ENCODE data around the gene CDC14A. TPM values are rescaled to one million over a fixed set of nuclear protein-coding genes. Genes with fewer than 3 reads are reported as not detected.

CDC14A gene
- total and polyA plus RNA-seq, 2 donors (not counting 3 experiments of a cell fraction or from before 2014, with no cell fraction given) = 3.4 to 13.9 TPM

DNA sequence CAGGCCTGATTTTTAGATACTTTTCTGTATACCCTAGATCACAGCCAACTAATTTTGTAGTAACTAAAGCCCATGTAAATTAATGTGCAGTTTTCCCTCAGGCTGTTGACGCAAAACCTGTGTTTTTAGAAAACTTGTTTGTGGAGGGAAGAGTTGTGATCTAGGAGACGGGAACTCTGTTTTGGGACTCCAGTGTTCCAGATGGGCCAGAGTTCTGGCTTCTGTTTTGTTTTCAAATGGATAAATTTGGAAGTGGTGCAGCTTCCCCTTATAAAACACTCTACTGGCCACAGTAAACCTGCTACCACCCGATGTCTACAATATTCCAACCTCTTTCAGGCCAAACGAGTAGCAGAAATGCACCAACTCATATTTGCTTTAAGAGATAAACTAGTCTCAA, 172.0 kb downstream of the CDC14A start:
- Histone ChIP-seq H3K27ac (ENCODE audit: insufficient read depth, low read depth, low read length) (no peak overlapping the region), H3K4me2 (ENCODE audit: insufficient read depth, low read length) (no peak overlapping the region), H3K9me3 (replicated peaks; ENCODE audit: control insufficient read depth, insufficient read depth, low read length) (no peaks in the 10 kb centered on the region), H2AFZ (ENCODE audit: low read depth, low read length) (no peak overlapping the region), H3K36me3 (ENCODE audit: control insufficient read depth in 2 of 2, extremely low read depth in 1 of 2, insufficient read depth in 2 of 2, low read length in 2 of 2) (no peaks in the 10 kb centered on the region), H3K9me1 (replicated peaks; ENCODE audit: control insufficient read depth, extremely low read depth, insufficient read depth, low read length) (no peaks in the 10 kb centered on the region), H3K4me1 (ENCODE audit: control insufficient read depth, extremely low read depth, insufficient read depth, low read length) (no peaks in the 10 kb centered on the region), H3K9ac (replicated peaks; ENCODE audit: extremely low read depth, insufficient read depth, low read length) (no peak overlapping the region), H3K27me3 (ENCODE audit: control insufficient read depth in 2 of 2, insufficient read depth in 2 of 2, low read length in 2 of 2) (no peaks in the 10 kb centered on the region), H3K4me3 (replicated peaks in 1 of 3; ENCODE audit: insufficient read depth in 1 of 3, low read depth in 1 of 3, low read length in 3 of 3) (no peak overlapping the region), H4K20me1 (replicated peaks; ENCODE audit: control insufficient read depth, extremely low read depth, insufficient read depth, low read length) (no peaks in the 10 kb centered on the region), H3K79me2 (ENCODE audit: control insufficient read depth, insufficient read depth, low read length) (no peaks in the 10 kb centered on the region)
- DNase-seq (ENCODE audit: low read depth, low spot score) (no peak), FAIRE-seq (no peak)
- CTCF ChIA-PET = no interaction called here
- POLR2A ChIA-PET = no interaction called here
- no TSS peak for BruUV-seq (replicated peaks)
- dilution Hi-C loops (cut with MboI; ENCODE audit: extremely low pct_ligation_motif_present, low sequenced_read_pairs) (no loop called here), intact Hi-C loops (cut with micrococcal nuclease) (no loop called here)
- TF ChIP-seq JUN (IDR thresholded peaks at IDR 0.05; ENCODE audit: borderline replicate concordance, insufficient read depth, insufficient read length, low read depth) = no peak
- TF ChIP-seq MYC (IDR thresholded peaks at IDR 0.05; ENCODE audit: low read depth, low read length) = no peak
- TF ChIP-seq, protein P1, sequence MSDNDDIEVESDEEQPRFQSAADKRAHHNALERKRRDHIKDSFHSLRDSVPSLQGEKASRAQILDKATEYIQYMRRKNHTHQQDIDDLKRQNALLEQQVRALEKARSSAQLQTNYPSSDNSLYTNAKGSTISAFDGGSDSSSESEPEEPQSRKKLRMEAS (IDR thresholded peaks at IDR 0.05; ENCODE audit: insufficient read depth, insufficient read length) = no peak
- no peak for TF ChIP-seq EZH2 (IDR thresholded peaks at IDR 0.05; ENCODE audit: borderline replicate concordance, low read depth, low read length, severe bottlenecking)
- no peak for TF ChIP-seq FOS (IDR thresholded peaks at IDR 0.05; ENCODE audit: borderline replicate concordance, insufficient read depth, low read length)
- no peak for TF ChIP-seq GATA2 (IDR thresholded peaks at IDR 0.05; ENCODE audit: insufficient read depth, insufficient read length, low read depth, low read length)
- no peak for TF ChIP-seq POLR2AphosphoS5 (IDR thresholded peaks at IDR 0.05; ENCODE audit: insufficient read depth, low read depth, low read length)

GRCh38 chr1:100526894-100527293, 174.6 kb downstream of the CDC14A start:
- CTCF ChIA-PET = interaction anchor here (1.5 to 3.0 kb wide), 2 partner anchors 12 to 64 kb away, joined by 3 to 10 read pairs; partner anchors contain the start of gene GPR88
- no peak for TF ChIP-seq POLR2A (IDR thresholded peaks at IDR 0.05; ENCODE audit: low read depth, low read length)
- no peak for TF ChIP-seq POLR2AphosphoS5 (IDR thresholded peaks at IDR 0.05; ENCODE audit: insufficient read depth, low read depth, low read length)
- TF ChIP-seq, protein P1 (IDR thresholded peaks at IDR 0.05; ENCODE audit: insufficient read depth, insufficient read length) = no peak
- TF ChIP-seq JUN (IDR thresholded peaks at IDR 0.05; ENCODE audit: borderline replicate concordance, insufficient read depth, insufficient read length, low read depth) = no peak
- Histone ChIP-seq H3K4me3 (replicated peaks in 1 of 3; ENCODE audit: insufficient read depth in 1 of 3, low read depth in 1 of 3, low read length in 3 of 3) (no peak overlapping the region), H3K9me3 (replicated peaks; ENCODE audit: control insufficient read depth, insufficient read depth, low read length) (no peaks in the 10 kb centered on the region), H4K20me1 (replicated peaks; ENCODE audit: control insufficient read depth, extremely low read depth, insufficient read depth, low read length) (no peaks in the 10 kb centered on the region), H3K36me3 (ENCODE audit: control insufficient read depth in 2 of 2, extremely low read depth in 1 of 2, insufficient read depth in 2 of 2, low read length in 2 of 2) (no peaks in the 10 kb centered on the region), H3K79me2 (ENCODE audit: control insufficient read depth, insufficient read depth, low read length) (no peaks in the 10 kb centered on the region), H3K27ac (ENCODE audit: insufficient read depth, low read depth, low read length) (no peak overlapping the region), H3K4me2 (ENCODE audit: insufficient read depth, low read length) (no peak overlapping the region), H3K4me1 (ENCODE audit: control insufficient read depth, extremely low read depth, insufficient read depth, low read length) (no peaks in the 10 kb centered on the region), H3K9me1 (replicated peaks; ENCODE audit: control insufficient read depth, extremely low read depth, insufficient read depth, low read length) (no peaks in the 10 kb centered on the region), H2AFZ (ENCODE audit: low read depth, low read length) (no peak overlapping the region), H3K27me3 (ENCODE audit: control insufficient read depth in 2 of 2, insufficient read depth in 2 of 2, low read length in 2 of 2) (no peaks in the 10 kb centered on the region), H3K9ac (replicated peaks; ENCODE audit: extremely low read depth, insufficient read depth, low read length) (no peak overlapping the region)
- no peak for DNase-seq (ENCODE audit: low read depth, low spot score)
- intact Hi-C loops (cut with micrococcal nuclease) = no loop called here
- no TSS peak for BruUV-seq (replicated peaks)
- POLR2A ChIA-PET = no interaction called here
- dilution Hi-C loops (cut with MboI; ENCODE audit: extremely low pct_ligation_motif_present, low sequenced_read_pairs) = no loop called here
- no peak for FAIRE-seq

Data from endothelial cell of umbilical vein (primary cell).